ENCODE measurements around the gene OTOF. TPM values are rescaled to one million over a fixed set of nuclear protein-coding genes. Genes with fewer than 3 reads are reported as not detected.

Gene OTOF
- total RNA-seq, 1 donor from 2014 or later = not detected

- intact Hi-C loops (cut with micrococcal nuclease) = no loop called here
- DNase-seq = no peak
- TF ChIP-seq CTCF (IDR thresholded peaks at IDR 0.05; ENCODE audit: borderline replicate concordance) = no peak
- H3K27ac ChIP-seq (replicated peaks) = no peak overlapping the region
- peaks cover 3% of the 10 kb centered on the region for H3K27me3 ChIP-seq (ENCODE audit: low read depth)
- H3K4me3 ChIP-seq = no peak overlapping the region
- H3K4me1 ChIP-seq = no peaks in the 10 kb centered on the region
- no peaks in the 10 kb centered on the region for H3K9me3 ChIP-seq (replicated peaks)
- no peaks in the 10 kb centered on the region for H3K36me3 ChIP-seq
Observed at GRCh38 chr2:26414311-26414710, 63.6 kb downstream of the OTOF start.

GRCh38 chr2:26412091-26412673 lies 65.7 kb downstream of the OTOF start:
- DNase-seq = no peak
- H3K9me3 ChIP-seq (replicated peaks) = no peaks in the 10 kb centered on the region
- TF ChIP-seq CTCF (IDR thresholded peaks at IDR 0.05; ENCODE audit: borderline replicate concordance) = no peak
- intact Hi-C loops (cut with micrococcal nuclease) = no loop called here
- H3K36me3 ChIP-seq = no peaks in the 10 kb centered on the region
- H3K27me3 ChIP-seq (ENCODE audit: low read depth) = peaks cover 7% of the 10 kb centered on the region
- H3K4me3 ChIP-seq = no peak overlapping the region
- H3K27ac ChIP-seq (replicated peaks) = no peak overlapping the region
- H3K4me1 ChIP-seq = no peaks in the 10 kb centered on the region

GRCh38 chr2:26411419-26411818 lies 66.5 kb downstream of the OTOF start:
- no peaks in the 10 kb centered on the region for H3K36me3 ChIP-seq

GRCh38 chr2:26410764-26411243 lies 67.1 kb downstream of the OTOF start:
- peaks cover 10% of the 10 kb centered on the region for H3K27me3 ChIP-seq (ENCODE audit: low read depth)
- DNase-seq = no peak
- H3K4me1 ChIP-seq = no peaks in the 10 kb centered on the region
- no peaks in the 10 kb centered on the region for H3K36me3 ChIP-seq
- TF ChIP-seq CTCF (IDR thresholded peaks at IDR 0.05; ENCODE audit: borderline replicate concordance) = no peak
- no peak overlapping the region for H3K4me3 ChIP-seq
- intact Hi-C loops (cut with micrococcal nuclease) = no loop called here
- H3K27ac ChIP-seq (replicated peaks) = no peak overlapping the region
- no peaks in the 10 kb centered on the region for H3K9me3 ChIP-seq (replicated peaks)

More at GRCh38 chr2:26411419-26411818, 66.5 kb downstream of the OTOF start:
- Histone ChIP-seq H3K4me3 (no peak overlapping the region), H3K27ac (replicated peaks) (no peak overlapping the region), H3K4me1 (no peaks in the 10 kb centered on the region), H3K27me3 (ENCODE audit: low read depth) (peaks cover 10% of the 10 kb centered on the region), H3K9me3 (replicated peaks) (no peaks in the 10 kb centered on the region)
- intact Hi-C loops (cut with micrococcal nuclease) = no loop called here
- DNase-seq = no peak
- TF ChIP-seq CTCF (IDR thresholded peaks at IDR 0.05; ENCODE audit: borderline replicate concordance) = no peak

- H3K27ac ChIP-seq (replicated peaks) = no peak overlapping the region
- intact Hi-C loops (cut with micrococcal nuclease) = no loop called here
- TF ChIP-seq CTCF (IDR thresholded peaks at IDR 0.05; ENCODE audit: borderline replicate concordance) = no peak
Observed at GRCh38 chr2:26409785-26410184, 68.1 kb downstream of the OTOF start.

More at GRCh38 chr2:26409785-26410184, 68.1 kb downstream of the OTOF start:
- Histone ChIP-seq H3K4me3 (no peak overlapping the region), H3K9me3 (replicated peaks) (no peaks in the 10 kb centered on the region), H3K36me3 (no peaks in the 10 kb centered on the region), H3K4me1 (no peaks in the 10 kb centered on the region), H3K27me3 (ENCODE audit: low read depth) (peaks cover 10% of the 10 kb centered on the region)
- DNase-seq = no peak

Data from left ventricle myocardium inferior (tissue), 1 donor.